Hippocampal formation (tissue), 2 donors: ENCODE data around the gene SEC31A.
"Not testable (repeated sequence)": the region's sequence is repeated elsewhere in the genome, so short reads cannot be mapped to it uniquely, and the experiment has no call there.

Experiments
- DNase-seq, 2 donors: peaks; one replicate each; lab custom pipeline; 2025; lab: John Stamatoyannopoulos, UW

Gene SEC31A

DNA sequence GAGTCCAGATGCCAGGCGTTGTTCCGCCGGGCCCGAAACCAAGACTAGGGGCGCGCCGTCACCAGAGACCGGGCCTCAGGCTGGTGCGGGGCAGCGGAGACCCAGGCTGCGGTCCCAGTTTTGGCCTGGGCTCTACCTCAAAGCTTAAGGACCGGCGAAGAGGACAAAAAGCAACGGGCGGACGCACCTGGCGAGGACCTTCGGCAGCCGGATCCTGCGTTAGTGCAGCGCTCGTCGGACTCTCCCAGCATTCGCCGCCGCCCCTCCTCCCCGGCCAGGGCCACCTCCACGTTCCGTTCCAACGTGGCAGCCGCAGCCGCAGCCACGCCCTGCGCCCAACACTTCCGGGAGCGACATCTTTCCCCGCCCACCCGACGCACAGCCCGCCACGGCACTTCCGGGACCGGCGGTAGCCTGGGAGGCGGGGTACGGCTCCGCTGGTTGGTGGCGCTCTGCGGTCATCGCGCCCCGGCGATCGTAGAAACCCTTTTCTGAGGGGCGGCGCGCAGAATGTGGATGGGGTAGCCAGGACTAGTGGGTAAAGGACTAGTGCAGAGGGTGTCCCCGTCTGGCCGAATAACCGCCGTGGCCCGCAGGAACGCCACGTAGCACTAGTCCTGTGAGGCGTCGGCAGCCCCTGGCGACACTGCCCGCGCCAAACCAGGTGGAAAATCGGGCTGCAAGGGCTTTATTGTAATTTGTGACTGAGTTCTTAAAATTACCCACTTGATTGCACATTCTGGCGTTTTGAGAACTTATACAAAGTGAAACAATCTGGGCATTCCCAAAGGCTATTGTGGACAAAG, at the start of gene SEC31A:
Gene SEC31A (minus strand): TSS at position 253 of the 806 bp plus-strand sequence. CDS start 9,217 bp downstream, outside the sequence.
- peak; percentile 89 to 94 for DNase-seq

GRCh38 chr4:82939414-82939813, 48.5 kb upstream of the SEC31A start:
- DNase-seq, result no peak

- no peak for DNase-seq
Measured at GRCh38 chr4:82934441-82934840, 43.5 kb upstream of the SEC31A start.

- DNase-seq, result no peak
Measured at GRCh38 chr4:82930848-82931755, 40.1 kb upstream of the SEC31A start.

DNA sequence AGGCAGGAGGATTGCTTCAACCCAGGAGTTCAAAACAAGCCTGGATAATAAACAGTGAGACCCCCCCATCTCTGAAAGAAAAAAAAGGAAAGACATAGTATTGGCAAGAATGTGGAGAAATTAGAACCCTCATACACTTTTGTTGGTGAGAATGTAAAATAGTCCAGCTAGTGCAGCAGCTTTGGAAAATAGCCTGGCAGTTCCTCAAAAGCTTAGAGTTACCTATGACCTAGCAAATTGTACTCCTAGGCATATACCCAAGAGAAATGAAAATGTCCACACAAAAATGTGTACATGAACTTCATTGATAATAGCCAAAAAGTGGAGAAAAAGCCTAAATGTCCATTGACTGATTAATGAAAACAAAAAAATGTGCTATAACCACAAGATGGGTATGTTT, 30.8 kb upstream of the SEC31A start:
- DNase-seq, result no peak

GRCh38 chr4:82919386-82919785, 28.4 kb upstream of the SEC31A start:
- DNase-seq, result no peak

GRCh38 chr4:82918091-82918490, 27.1 kb upstream of the SEC31A start:
- DNase-seq, result peak in 1 of 2 donors; percentile 49

- DNase-seq, result not testable (repeated sequence)
Measured at GRCh38 chr4:82913968-82914367, 23.0 kb upstream of the SEC31A start.

DNA sequence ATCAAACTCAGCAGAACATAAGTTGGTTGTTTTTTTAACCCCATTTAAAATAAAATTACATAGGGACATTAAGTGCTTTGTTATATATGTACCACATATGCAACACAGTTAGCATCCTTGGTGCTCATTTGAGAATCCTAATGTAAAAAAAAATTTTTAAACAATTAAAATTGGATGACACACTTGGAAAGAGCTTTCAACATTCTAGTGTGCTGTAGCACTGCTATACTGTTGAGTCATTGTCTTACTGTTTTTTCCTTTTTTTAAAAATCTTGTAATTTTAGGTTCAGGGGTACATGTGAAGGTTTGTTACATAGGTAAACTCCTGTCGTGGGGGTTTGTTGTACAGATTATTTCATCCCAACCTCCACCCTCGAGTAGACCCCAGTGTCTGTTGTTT, 22.4 kb upstream of the SEC31A start:
- DNase-seq, result no peak

GRCh38 chr4:82909326-82909725, 18.4 kb upstream of the SEC31A start:
- DNase-seq, result no peak

GRCh38 chr4:82906469-82906868, 15.5 kb upstream of the SEC31A start:
- DNase-seq, result no peak

GRCh38 chr4:82905205-82905604, 14.3 kb upstream of the SEC31A start:
- DNase-seq, result no peak

GRCh38 chr4:82903737-82904136, 12.8 kb upstream of the SEC31A start:
- no peak for DNase-seq

DNA sequence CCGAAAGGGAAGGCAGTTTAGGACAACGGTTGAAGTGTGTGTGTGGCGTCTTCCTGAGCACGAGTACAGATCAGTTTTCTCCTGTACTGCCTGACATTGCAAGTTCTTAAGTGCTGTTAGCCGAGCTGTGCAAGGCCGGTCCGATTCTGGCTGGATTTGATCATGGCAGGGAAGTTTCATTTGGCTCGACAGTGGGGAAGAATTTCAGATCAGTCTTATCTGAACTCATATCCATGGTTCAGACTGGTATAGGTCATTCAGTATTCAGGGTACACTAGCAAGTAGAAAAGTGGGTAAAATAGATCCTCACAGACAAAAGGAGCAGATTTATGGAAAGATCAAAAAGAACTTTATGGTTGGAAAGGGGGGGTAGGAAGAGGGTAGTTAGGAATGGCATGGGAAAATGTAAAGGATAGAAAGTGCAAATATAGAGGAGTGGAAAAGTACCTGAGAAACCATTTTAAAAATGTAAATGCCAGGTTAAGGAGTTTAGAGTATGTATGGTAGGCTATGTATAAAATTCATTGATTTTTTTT, 10.3 kb upstream of the SEC31A start:
- DNase-seq, result no peak

DNA sequence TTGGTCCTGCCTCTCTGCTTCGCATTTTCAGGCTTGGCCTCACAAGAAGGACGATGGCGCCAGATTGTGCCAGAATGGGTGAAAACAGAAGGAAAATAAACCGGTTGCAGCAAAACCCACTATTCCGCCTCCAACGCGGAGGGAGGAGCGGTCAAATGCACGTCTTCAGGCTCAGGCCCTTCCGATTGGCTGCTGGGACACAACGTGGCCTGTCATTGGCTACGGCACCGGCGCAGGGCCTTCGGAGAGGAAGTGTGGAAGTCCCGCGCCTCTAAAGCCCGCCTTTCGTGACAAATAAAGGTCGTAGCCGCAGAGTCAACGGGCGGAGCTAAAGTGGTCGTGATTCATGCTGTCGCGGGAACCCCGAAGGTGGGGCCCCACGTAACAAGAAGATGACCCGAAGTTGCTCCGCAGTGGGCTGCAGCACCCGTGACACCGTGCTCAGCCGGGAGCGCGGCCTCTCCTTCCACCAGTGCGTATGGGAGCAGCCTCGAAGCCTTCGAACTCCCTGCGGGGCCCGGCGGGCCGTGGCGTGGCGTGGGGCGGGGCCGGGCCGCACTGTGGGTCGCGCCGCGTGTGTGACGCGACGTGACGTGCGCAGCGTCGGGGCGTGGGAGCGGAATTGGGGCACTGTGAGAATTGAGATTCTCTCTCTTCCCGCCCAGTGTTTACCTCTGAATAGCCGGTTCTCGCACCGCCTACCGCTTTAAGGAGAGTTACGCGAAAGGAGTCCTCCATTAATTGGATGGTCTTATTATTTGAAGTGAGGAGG, 9.6 kb upstream of the SEC31A start, which contains the start of gene THAP9:
Gene THAP9 (plus strand): TSS at position 325 of the 772 bp plus-strand sequence. CDS start 68 bp downstream, at position 393.
- DNase-seq, result peak; percentile 97 to 98

DNA sequence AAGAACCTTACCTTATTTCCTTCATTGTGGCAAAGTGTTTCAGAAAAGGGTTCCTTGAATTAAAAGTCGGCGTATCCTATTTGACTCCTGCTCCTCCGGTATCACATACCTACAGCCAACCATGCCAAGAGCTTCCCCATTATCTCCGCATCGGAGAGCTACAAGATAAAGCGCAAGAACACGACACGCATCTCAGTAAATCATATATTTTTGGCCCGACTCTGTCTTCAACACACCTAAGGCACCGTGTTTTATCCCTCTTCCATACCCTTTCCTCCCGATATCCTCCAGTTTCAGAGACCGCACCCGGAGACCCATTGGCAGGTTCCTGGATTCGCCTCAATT, 9.1 kb upstream of the SEC31A start:
- DNase-seq, result no peak

- peak in 1 of 2 donors; percentile 50 for DNase-seq
Measured at GRCh38 chr4:82899374-82900065, 8.6 kb upstream of the SEC31A start.

- no peak for DNase-seq
Measured at GRCh38 chr4:82898322-82899243, 7.6 kb upstream of the SEC31A start.

DNA sequence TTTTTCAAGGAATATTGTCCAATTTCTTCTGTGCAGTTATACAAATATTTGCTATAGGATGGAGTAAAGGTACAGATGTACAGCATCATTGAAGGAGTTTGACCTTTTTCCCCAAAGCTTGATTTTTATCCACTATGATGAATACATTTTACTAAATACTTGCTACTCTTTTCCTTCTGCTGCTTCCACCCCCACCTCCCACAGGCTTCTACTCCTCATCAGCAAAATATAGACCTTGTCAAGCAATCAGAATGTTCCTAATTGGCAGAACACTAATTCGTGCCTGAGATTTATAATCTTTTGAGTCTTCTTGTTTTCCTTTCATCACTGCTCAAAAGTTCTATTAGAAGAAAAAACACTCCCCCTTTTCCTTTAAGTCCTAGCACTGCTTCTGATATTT, 5.8 kb upstream of the SEC31A start:
- no peak for DNase-seq

GRCh38 chr4:82893942-82894341, 3.0 kb upstream of the SEC31A start:
- no peak for DNase-seq
